Measurements from ENCODE around the gene GLCCI1.

DNA sequence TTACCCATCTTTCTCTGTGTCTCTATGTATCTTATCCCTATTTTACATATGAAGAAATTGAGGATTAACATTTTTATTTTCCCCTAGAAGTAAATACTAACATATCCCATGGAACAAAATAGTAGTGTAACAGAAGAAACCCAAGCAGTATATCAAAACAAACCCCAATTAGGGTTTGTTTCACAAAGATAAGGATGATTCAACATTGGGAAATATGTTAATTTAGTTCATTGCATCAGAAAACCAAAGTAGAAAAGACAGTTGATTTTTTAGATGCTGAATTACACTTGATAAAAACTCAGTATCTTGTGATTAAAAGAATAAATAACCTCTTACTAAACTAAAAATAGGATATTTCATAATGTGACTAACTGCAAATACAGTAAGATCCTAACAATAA, 87.8 kb downstream of the GLCCI1 start:
- TF ChIP-seq, protein P1, sequence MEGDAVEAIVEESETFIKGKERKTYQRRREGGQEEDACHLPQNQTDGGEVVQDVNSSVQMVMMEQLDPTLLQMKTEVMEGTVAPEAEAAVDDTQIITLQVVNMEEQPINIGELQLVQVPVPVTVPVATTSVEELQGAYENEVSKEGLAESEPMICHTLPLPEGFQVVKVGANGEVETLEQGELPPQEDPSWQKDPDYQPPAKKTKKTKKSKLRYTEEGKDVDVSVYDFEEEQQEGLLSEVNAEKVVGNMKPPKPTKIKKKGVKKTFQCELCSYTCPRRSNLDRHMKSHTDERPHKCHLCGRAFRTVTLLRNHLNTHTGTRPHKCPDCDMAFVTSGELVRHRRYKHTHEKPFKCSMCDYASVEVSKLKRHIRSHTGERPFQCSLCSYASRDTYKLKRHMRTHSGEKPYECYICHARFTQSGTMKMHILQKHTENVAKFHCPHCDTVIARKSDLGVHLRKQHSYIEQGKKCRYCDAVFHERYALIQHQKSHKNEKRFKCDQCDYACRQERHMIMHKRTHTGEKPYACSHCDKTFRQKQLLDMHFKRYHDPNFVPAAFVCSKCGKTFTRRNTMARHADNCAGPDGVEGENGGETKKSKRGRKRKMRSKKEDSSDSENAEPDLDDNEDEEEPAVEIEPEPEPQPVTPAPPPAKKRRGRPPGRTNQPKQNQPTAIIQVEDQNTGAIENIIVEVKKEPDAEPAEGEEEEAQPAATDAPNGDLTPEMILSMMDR (IDR thresholded peaks at IDR 0.05): no peak
- TF ChIP-seq POLR2A (IDR thresholded peaks at IDR 0.05): no peak

All from esophagus squamous epithelium (tissue), 4 donors.